ENCODE measurements around the gene DPY19L1.

Gene DPY19L1

DNA sequence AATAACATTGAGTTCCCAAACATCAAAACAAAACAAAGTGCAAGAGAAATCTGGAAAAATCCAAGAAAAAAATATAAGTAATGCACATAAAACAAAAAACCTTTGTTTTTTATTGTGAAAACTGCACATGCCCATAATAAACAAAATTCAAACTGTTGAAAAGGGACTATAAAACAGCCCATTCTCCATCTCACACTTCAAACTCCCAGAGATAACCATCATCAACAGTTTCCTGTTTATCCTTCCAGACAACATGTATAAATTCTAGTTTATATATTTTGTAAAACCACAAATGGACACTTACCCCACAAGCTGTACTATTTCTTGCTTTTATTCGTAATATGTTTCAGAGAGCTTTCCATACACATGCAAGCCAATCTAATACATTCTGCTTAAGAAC, 79.3 kb downstream of the DPY19L1 start:
- no peak for TF ChIP-seq GATA2 (IDR thresholded peaks at IDR 0.05; ENCODE audit: low read depth, low read length)
- TF ChIP-seq GATA3 (IDR thresholded peaks at IDR 0.05; ENCODE audit: low read depth, low read length) = no peak

DNA sequence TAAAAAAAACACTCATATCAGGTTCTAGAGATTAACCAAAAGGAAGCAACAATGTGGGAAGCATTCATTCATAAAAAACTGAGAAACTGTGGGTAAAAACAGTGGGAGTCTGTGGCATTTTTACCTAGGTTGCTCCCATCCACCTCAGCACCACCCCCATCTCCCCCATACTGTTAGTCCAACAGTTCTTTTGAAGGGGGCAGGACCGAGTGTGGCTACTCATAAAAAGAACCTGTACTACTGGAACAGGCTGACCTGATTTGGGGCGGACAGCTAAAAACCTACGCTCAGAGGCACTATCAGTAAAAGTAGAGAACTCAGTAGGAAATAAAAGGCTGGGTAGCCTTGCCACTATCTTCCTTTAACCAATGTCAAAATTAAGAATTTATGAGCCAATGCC, 84.5 kb downstream of the DPY19L1 start:
- no peak for TF ChIP-seq GATA3 (IDR thresholded peaks at IDR 0.05; ENCODE audit: low read depth, low read length)
- no peak for TF ChIP-seq GATA2 (IDR thresholded peaks at IDR 0.05; ENCODE audit: low read depth, low read length)

DNA sequence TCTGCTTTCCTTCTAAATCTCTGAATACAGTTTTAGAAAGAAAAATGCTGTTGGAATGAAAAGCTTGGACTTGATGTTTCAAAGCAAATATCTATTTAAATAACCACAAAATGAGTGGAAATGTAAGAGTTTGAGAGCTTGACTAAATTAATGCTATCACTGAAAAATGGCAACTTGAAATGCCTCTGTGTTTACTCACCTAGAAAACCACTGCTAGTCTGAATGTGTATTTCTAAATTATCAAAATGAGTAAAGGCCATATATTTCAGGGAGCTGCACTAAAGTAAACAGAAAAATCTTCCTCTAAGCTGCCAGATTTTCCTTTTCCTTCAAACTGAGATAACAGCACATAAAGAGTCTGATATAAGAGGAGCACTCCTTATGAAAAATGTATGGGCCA, 87.9 kb downstream of the DPY19L1 start:
- TF ChIP-seq GATA3 (IDR thresholded peaks at IDR 0.05; ENCODE audit: low read depth, low read length) = no peak

DNA sequence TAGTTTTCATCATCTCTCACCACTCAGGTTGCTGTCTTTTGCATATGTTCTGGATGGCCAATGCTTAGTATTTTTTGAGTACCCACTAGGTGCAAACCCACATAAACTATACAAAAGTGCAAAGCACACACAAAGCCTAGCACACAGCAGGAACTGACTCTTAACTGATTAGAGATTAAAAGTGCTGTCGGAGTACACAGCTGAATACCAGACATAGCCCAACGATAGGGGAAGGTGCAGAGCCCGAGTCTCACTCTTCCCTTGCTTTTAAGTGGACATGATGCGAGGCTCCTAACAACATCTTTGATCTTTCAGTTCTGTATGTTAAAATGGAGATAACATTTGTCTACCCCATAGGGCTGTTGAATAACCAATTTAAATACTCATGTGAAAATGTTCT, 90.8 kb downstream of the DPY19L1 start:
- TF ChIP-seq GATA2 (IDR thresholded peaks at IDR 0.05; ENCODE audit: low read depth, low read length) (no peak), GATA3 (IDR thresholded peaks at IDR 0.05; ENCODE audit: low read depth, low read length) (no peak)

DNA sequence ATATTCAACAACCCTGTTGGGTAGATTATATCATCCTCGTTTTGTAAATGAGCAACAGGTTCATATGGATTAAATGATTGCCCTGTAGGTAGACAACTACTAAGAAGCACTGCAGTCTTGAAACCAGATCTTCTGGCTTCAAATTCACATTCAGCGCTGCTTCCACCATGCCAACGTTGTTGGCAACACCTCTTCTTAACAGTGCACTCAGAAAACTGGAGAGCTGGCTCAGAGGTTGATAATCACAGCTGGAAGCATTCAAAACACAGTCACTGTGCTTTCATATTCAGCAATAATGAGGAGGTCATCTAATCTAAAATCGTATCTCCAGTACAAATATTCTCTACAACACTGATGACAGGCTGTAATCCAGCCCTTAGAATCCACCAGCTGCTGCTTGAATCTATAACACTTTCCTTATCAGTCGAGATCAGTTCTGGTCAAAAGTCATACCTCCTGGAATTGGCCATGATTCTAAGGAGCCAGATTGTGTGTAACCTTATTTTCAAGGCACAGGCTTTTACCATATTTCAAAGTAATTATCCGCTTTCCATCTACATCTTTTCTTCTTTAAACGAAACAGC, 91.3 kb downstream of the DPY19L1 start:
- TF ChIP-seq GATA2 (IDR thresholded peaks at IDR 0.05; ENCODE audit: low read depth, low read length) = peak; percentile 91
- peak; percentile 84 for TF ChIP-seq GATA3 (IDR thresholded peaks at IDR 0.05; ENCODE audit: low read depth, low read length)

DNA sequence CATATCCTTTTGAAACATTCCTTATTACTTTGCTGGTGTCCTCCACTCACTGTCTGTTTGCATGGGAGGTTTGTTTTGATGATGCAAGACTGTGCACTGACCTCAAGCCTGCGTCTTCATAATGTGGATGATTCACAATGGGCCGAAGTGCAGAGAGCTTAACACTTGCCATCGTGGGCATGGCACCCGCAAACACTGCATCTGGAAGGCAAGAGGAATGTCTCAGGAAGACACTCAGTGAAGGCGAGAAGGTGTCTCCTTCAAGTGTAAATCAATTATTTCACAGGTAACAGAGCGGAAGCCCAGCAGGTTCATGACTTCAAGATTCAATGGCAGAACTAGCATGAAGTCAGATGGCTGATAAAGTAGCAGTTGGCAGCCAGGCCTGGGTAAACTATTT, 98.1 kb downstream of the DPY19L1 start:
- no peak for TF ChIP-seq GATA3 (IDR thresholded peaks at IDR 0.05; ENCODE audit: low read depth, low read length)
- no peak for TF ChIP-seq GATA2 (IDR thresholded peaks at IDR 0.05; ENCODE audit: low read depth, low read length)

DNA sequence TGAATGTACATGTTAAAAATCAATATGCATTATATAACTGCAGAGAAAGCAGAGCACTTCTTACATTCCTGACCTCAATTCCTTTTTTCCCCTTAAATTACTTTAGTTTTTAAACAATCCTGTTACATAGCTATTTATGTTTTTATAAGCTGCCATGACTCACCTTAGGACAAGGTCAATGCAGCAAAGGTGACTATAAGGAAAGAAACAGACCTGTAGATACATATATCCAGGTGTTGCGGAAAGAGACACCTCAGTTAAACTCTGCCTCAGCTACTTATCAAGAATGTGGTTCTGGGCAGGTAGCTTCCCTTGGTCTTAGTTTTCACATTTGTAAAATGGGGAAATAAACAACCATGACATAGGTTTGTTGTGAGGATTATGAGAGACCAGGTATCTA, 105.5 kb downstream of the DPY19L1 start:
- TF ChIP-seq GATA2 (IDR thresholded peaks at IDR 0.05; ENCODE audit: low read depth, low read length) (no peak), GATA3 (IDR thresholded peaks at IDR 0.05; ENCODE audit: low read depth, low read length) (no peak)

DNA sequence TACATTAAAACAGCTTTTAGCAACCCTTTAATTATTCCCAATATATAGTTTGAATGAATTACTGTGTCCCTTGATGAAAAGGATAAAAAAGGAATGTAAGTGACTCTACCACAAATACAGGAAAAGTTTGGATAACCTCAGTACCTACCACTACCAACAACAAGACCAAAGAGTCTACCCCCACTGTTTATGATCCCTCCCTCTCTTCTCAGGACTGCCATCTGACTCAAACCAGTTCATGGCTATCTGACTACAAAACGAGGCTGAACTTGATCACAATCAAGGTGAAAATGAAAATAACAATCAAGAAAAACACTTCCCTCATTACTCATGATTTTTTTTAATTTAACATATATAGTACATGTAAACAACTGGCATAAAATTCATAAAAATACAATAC, 108.7 kb downstream of the DPY19L1 start:
- TF ChIP-seq GATA3 (IDR thresholded peaks at IDR 0.05; ENCODE audit: low read depth, low read length) = no peak
- no peak for TF ChIP-seq GATA2 (IDR thresholded peaks at IDR 0.05; ENCODE audit: low read depth, low read length)

DNA sequence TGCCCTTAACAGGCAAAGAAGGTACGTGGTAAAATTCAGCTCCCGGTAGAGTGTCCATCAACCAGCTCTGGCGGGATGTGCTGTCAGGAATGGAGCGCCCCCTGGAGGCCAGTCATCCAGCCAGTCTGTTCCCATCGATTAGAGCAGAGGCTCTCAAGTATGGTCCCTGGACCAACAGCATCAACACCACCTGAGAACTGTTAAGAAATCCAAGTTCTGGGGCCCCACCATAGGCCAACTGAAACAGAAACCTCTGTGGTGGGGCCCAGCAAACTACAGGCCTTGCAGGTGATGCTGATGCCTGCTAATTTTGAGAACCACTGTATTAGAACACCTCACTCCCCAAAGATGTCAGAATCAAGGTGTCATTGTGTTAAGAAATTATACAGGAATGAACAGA, 109.2 kb downstream of the DPY19L1 start:
- TF ChIP-seq GATA2 (IDR thresholded peaks at IDR 0.05; ENCODE audit: low read depth, low read length) (no peak), GATA3 (IDR thresholded peaks at IDR 0.05; ENCODE audit: low read depth, low read length) (no peak)

DNA sequence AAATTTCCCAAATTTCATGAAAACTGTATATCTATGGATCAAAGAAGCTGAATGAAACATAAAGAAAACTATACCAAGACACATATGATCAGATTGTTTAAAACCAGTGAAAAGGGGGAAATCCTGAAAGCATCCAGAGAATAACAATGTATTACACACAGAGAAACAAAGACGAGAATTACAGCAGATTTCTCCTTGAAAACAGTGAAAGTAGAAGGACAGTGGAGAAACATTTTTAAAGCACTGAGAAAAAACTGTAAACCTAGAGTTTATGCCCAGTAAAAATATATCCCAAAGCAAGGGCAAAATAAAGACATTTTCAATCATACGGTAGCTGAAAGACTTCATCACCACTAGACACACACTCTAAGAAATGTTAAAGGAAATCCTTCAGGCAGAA, 121.0 kb downstream of the DPY19L1 start:
- no peak for TF ChIP-seq GATA2 (IDR thresholded peaks at IDR 0.05; ENCODE audit: low read depth, low read length)

DNA sequence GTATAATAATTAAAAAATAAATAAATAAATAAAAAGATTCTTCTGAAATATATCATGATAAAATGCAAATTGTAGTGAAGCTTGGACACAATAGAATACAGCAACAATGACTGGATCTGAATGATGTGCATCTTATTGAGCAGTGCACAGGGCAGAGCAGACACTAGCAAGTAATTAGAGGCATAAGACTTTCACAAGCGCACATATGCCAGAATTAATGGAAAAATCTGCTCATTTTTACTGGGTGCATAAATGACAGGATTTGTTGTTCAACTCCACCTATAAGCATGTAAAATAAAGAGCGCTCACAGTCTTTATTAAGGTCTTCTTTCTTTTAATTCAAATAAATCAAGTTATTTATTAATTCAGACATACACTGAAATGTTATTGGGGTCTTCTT, 125.0 kb downstream of the DPY19L1 start:
- TF ChIP-seq GATA2 (IDR thresholded peaks at IDR 0.05; ENCODE audit: low read depth, low read length) (no peak), GATA3 (IDR thresholded peaks at IDR 0.05; ENCODE audit: low read depth, low read length) (no peak)

DNA sequence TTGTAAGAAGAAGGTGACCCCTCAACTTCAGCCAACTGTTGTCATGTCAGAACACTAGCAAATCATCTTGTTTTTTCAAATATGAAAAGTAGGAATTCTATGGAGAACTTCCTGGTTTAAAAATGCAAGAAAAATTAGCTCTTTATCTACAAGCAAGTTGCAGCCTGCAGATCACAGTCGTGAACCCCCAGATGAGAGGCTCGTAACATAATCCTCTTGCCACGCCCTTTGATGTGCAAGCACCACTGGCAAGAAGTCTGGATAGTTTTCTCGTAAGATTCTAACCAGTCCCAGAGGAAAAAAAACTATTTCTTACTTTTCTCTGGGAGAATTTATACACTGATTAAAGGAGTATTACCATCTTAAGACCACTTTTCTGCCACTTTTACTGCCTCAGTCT, 132.3 kb downstream of the DPY19L1 start:
- no peak for TF ChIP-seq GATA3 (IDR thresholded peaks at IDR 0.05; ENCODE audit: low read depth, low read length)

DNA sequence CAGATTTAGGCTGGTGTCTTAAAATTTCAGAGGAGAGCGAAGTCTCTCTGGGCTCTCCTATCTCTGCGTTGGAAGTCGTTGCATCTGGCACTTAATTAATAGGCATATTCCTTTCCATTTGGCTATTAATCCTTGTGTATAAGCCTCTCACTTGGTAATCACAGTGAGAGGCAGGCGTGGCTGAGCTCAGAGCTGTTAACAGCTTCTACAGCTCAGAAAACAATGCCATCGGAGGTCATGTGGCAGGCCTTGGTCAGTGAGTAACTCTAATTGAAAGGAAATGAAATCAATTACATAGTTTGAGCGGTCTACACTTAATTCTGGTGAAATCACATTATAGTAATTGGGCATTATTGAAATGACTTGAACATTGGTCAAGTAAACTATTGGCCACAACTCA, 135.1 kb downstream of the DPY19L1 start:
- no peak for TF ChIP-seq GATA2 (IDR thresholded peaks at IDR 0.05; ENCODE audit: low read depth, low read length)
- TF ChIP-seq GATA3 (IDR thresholded peaks at IDR 0.05; ENCODE audit: low read depth, low read length) = no peak

DNA sequence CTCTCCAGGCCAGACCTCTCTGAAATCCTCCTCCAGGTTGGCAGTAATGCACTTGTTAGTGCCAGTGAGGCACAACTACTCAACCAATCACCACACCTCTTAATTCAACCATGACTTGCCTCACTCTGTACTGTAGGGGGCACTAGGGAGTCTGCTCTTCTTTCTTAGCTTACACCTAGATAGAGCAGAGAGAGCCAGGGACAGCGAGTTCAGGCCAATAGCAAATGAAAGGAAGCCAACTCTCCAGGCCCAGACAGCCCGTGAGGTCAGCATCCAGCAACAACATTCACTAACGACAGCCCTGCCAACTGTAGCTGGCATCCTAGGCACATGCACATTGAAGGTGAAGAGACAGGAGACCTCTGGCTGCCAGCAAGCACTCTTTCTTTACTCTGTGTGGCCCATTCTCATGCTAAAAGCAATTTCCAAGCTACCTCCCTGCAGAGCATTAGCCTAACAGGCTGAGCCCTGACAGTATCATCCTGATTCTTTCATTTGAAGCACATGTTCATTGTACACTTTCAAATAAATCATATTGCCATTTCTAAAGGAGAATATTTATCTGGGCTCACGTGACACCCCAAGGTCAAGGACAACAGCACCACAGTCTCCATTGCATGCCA, 136.3 kb downstream of the DPY19L1 start:
- TF ChIP-seq GATA2 (IDR thresholded peaks at IDR 0.05; ENCODE audit: low read depth, low read length) (no peak), GATA3 (IDR thresholded peaks at IDR 0.05; ENCODE audit: low read depth, low read length) (no peak)

DNA sequence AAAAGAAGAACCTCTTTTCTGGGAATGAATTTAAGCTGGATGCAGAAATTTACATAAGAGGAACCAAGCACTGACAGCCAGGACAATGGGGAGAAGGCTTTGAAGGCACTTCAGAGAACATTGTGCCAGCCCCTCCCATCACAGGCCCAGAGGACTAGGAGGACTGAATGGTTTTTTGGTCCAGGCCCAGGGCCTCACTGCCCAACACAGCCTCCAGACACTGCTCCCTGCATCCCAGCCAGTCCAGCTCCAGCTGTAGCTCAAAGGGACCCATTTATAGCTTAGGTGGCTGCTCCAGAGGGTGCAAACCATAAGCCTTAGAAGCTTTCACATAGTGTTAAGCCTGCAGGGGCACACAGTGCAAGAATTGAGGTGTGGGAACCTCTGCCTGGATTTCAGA, 142.1 kb downstream of the DPY19L1 start:
- no peak for TF ChIP-seq GATA3 (IDR thresholded peaks at IDR 0.05; ENCODE audit: low read depth, low read length)

DNA sequence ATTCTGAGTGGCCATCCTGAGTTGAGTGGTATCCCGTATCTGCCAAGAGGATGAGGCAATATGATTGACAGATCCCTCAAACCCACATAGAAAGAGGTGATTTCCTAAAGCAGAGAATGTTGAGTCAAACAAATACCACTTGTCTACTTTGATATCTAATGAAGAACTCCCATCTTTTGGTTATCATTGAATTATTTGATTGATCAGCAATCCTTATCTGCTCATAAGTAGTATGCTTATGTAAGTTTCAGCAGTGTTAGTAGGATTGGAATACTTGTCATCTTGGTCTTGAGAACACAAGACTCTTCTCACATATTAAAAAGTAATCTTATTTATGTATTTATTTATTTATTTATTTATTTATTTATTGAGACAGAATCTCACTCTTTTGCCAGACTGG, 147.3 kb downstream of the DPY19L1 start:
- TF ChIP-seq GATA3 (IDR thresholded peaks at IDR 0.05; ENCODE audit: low read depth, low read length) (no peak), GATA2 (IDR thresholded peaks at IDR 0.05; ENCODE audit: low read depth, low read length) (no peak)

Measured in SH-SY5Y (cell line).